Keratinocyte (primary cell): ENCODE data around the gene CEACAM21. TPM values are rescaled to one million over a fixed set of nuclear protein-coding genes. Genes with fewer than 3 reads are reported as not detected.
"Not testable (repeated sequence)": the region's sequence is repeated elsewhere in the genome, so short reads cannot be mapped to it uniquely, and the experiment has no call there.

Experiments used
- DNase-seq: peaks from one replicate; pipeline ENCODE4 v3.0.0-alpha.2; 2011; ENCODE audit warnings: low read depth, missing footprints, low spot score
- FAIRE-seq: peaks from 2 replicates; lab custom pipeline; 2011; peaks lifted over from hg19 to GRCh38; lab: Jason Lieb, UNC
- H2AFZ ChIP-seq: 2 replicates; pipeline ENCODE4 v1.6.0; 2012; ENCODE audit warnings: low read length, control low read depth, inconsistent platforms; ENCODE audit not compliant: control insufficient read depth
- H3K27ac ChIP-seq: 2 replicates; pipeline ENCODE4 v1.5.1; 2011; ENCODE audit warnings: low read length; ENCODE audit not compliant: control insufficient read depth, insufficient read depth
- H3K27me3 ChIP-seq: 3 replicates; pipeline ENCODE4 v1.6.0; 2011; ENCODE audit warnings: low read length; ENCODE audit not compliant: control insufficient read depth, insufficient read depth; ENCODE audit errors: extremely low read depth
- H3K36me3 ChIP-seq, 2 experiments: 2 replicates in 1 of 2; 3 replicates in 1 of 2; pipeline ENCODE4 v1.5.1; 2011; ENCODE audit warnings: low read length in 2 of 2, mild to moderate bottlenecking in 1 of 2; ENCODE audit not compliant: control insufficient read depth in 2 of 2, insufficient read depth in 2 of 2; ENCODE audit errors: extremely low read depth in 1 of 2
- H3K4me1 ChIP-seq: 3 replicates; pipeline ENCODE4 v1.5.1; 2011; ENCODE audit warnings: low read length; ENCODE audit not compliant: control insufficient read depth, insufficient read depth; ENCODE audit errors: extremely low read depth
- H3K4me2 ChIP-seq: 3 replicates; pipeline ENCODE4 v1.6.0; 2011; ENCODE audit warnings: low read depth, low read length; ENCODE audit not compliant: control insufficient read depth, insufficient read depth; ENCODE audit errors: extremely low read depth
- H3K4me3 ChIP-seq, 3 experiments: fragments of 200-600 bp in 1 of 3; sonication (generic) in 1 of 3; 2 replicates in 2 of 3; 3 replicates in 1 of 3; pipeline ENCODE4 v1.5.1; 2011 to 2016; ENCODE audit warnings: low read length in 3 of 3, mild to moderate bottlenecking in 3 of 3, control low read depth in 2 of 3, inconsistent platforms in 1 of 3, low read depth in 1 of 3, mixed read lengths in 1 of 3, mixed run types in 1 of 3, moderate library complexity in 1 of 3; ENCODE audit not compliant: control insufficient read depth in 2 of 3, insufficient read depth in 2 of 3; ENCODE audit errors: extremely low read depth in 1 of 3
- H3K79me2 ChIP-seq: 2 replicates; pipeline ENCODE4 v1.6.0; 2012; ENCODE audit warnings: low read length; ENCODE audit not compliant: control insufficient read depth, insufficient read depth
- H3K9ac ChIP-seq: 3 replicates; pipeline ENCODE4 v1.6.0; 2011; ENCODE audit warnings: low read length; ENCODE audit not compliant: control insufficient read depth, insufficient read depth; ENCODE audit errors: extremely low read depth
- H3K9me1 ChIP-seq: 3 replicates; pipeline ENCODE4 v1.6.0; 2011; ENCODE audit warnings: low read length; ENCODE audit not compliant: control insufficient read depth, insufficient read depth; ENCODE audit errors: extremely low read depth
- H3K9me3 ChIP-seq: 2 replicates; pipeline ENCODE4 v1.5.1; 2012; ENCODE audit warnings: low read depth, low read length; ENCODE audit not compliant: control insufficient read depth
- H4K20me1 ChIP-seq: 3 replicates; pipeline ENCODE4 v1.6.0; 2011; ENCODE audit warnings: low read length; ENCODE audit not compliant: control insufficient read depth, insufficient read depth; ENCODE audit errors: extremely low read depth
- EZH2 ChIP-seq: IDR thresholded peaks from one replicate; pipeline ENCODE4 v1.6.1; 2012; ENCODE audit warnings: inconsistent platforms, mild to moderate bottlenecking, low read length, moderate library complexity
- dilution Hi-C: fragments of 300-500 bp; cut with MboI; formaldehyde crosslinking; loops from one replicate; pipeline ENCODE4 v1.7.0; 2020; ENCODE audit warnings: low sequenced_read_pairs; ENCODE audit not compliant: extremely low pct_ligation_motif_present
- polyA plus RNA-seq, 5 experiments: library from polyadenylated mRNA; depleted of rRNA in 3 of 5; stranded (reverse) in 3 of 5; stranded (forward) in 1 of 5; unstranded in 1 of 5; fragments of >200 nt; gene quantifications; 1 replicate in 1 of 5; 2 replicates in 3 of 5; 3 replicates in 1 of 5; pipeline versions ENCODE4 v1.2.1 to v1.2.3, GENCODE V29; 2011 to 2012; ENCODE audit warnings: missing spikeins in 2 of 5, low read depth in 1 of 5, low replicate concordance in 1 of 5

The CEACAM21 gene
- polyA plus RNA-seq, 1 donor (not counting 4 experiments of a cell fraction or from before 2014, with no cell fraction given) = not detected

DNA sequence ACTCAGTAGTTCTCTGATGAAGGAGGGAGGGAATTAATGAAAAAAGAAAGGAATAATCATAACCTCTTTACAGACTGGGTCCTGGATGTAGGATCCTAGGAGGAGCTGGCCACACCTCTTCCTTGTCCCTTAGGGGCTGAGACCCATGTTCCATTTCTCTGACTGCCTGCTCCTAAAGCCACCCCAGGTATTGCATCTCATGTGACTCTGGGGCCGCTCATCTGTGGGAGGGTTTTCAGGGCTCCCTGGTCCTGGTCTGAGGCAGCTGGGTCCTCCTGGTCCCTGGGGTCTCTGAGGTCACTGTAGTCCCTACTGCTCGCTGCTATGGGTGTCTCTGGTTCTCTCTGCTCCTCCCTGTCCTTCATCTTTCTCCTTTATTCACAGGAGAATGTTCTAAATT, 2.9 kb downstream of the CEACAM21 start:
- dilution Hi-C loops = no loop called here
- TF ChIP-seq EZH2 = no peak
- no peaks in the 10 kb centered on the region for H3K27me3 ChIP-seq

DNA sequence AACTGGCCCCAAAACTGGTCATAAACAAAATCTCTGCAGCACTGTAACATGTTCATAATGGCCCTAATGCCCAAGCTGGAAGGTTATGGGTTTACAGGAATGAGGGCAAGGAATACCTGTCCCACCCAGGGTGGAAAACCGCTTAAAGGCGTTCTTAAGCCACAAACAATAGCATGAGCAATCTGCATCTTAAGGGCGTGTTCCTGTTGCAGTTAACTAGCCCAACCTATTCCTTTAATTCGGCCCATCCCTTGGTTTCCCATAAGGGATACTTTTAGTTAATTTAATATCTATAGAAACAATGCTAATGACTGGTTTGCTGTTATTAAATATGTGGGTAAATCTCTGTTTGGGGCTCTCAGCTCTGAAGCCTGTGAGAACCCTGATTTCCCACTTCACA, 5.1 kb downstream of the CEACAM21 start:
- not testable (repeated sequence) for H3K27ac ChIP-seq, FAIRE-seq

More for the DNA sequence above, 2.9 kb downstream of the CEACAM21 start:
- Histone ChIP-seq H3K9ac (no peak overlapping the region), H3K36me3 (no peaks in the 10 kb centered on the region), H3K9me3 (peaks cover 4% of the 10 kb centered on the region), H3K27ac (no peak overlapping the region), H3K79me2 (no peaks in the 10 kb centered on the region), H2AFZ (no peak overlapping the region), H3K4me1 (no peaks in the 10 kb centered on the region), H4K20me1 (no peaks in the 10 kb centered on the region), H3K4me3 (no peak overlapping the region), H3K9me1 (no peaks in the 10 kb centered on the region), H3K4me2 (no peak overlapping the region)
- DNase-seq = no peak
- no peak for FAIRE-seq

DNA sequence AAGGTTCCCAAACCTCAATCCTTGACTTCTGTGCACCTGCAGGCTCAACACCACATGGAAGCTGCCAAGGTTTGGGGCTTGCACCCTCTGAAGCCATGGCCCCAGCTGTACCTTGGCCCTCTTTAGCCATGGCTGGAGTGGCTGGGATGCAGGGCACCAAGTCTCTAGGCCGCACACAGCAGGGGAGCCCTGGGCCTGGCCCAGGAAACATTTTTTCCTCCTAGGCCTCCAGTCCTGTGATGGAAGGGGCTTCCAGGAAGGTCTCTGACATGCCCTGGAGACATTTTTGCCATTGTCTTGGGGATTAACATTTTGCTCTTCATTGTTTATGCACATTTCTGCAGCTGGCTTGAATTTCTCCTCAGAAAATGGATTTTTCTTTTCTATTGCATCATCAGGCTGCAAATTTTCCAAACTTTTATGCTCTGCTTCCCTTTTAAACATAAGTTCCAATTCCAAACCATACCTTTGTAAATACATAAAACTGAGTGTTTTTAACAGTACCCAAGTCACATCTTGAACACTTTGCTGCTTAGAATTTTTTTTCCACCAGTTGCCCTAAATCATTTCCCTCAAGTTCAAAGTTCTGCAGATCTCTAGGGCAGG, 6.7 kb downstream of the CEACAM21 start:
- H3K9me3 ChIP-seq, H3K4me1 ChIP-seq, H3K4me2 ChIP-seq, H4K20me1 ChIP-seq, H3K36me3 ChIP-seq, H3K27me3 ChIP-seq, H3K4me3 ChIP-seq, H3K9me1 ChIP-seq, FAIRE-seq, H2AFZ ChIP-seq, dilution Hi-C loops, H3K27ac ChIP-seq, H3K9ac ChIP-seq, DNase-seq, H3K79me2 ChIP-seq: not testable (repeated sequence)

More for the DNA sequence above, 5.1 kb downstream of the CEACAM21 start:
- H3K9me1 ChIP-seq, H3K27me3 ChIP-seq, H3K4me1 ChIP-seq, H3K4me2 ChIP-seq, H4K20me1 ChIP-seq, H3K9ac ChIP-seq, dilution Hi-C loops, H2AFZ ChIP-seq, DNase-seq, H3K4me3 ChIP-seq, H3K9me3 ChIP-seq, H3K79me2 ChIP-seq, H3K36me3 ChIP-seq: not testable (repeated sequence)
